NB4 (cell line): ENCODE measurements around the gene PHKA1.

Experiments
- POLR2A ChIP-seq: IDR thresholded peaks from 2 replicates; pipeline ENCODE4 v1.6.1; 2011; ENCODE audit warnings: mild to moderate bottlenecking; ENCODE audit not compliant: insufficient read length; ENCODE audit errors: extremely low read depth
- TF ChIP-seq, protein P1 (sequence below): IDR thresholded peaks from one replicate; pipeline ENCODE4 v1.5.1; 2012; ENCODE audit warnings: low read depth, low read length

GRCh38 chrX:72604112-72604511 is 110.0 kb downstream of the PHKA1 start:
- TF ChIP-seq, protein P1, sequence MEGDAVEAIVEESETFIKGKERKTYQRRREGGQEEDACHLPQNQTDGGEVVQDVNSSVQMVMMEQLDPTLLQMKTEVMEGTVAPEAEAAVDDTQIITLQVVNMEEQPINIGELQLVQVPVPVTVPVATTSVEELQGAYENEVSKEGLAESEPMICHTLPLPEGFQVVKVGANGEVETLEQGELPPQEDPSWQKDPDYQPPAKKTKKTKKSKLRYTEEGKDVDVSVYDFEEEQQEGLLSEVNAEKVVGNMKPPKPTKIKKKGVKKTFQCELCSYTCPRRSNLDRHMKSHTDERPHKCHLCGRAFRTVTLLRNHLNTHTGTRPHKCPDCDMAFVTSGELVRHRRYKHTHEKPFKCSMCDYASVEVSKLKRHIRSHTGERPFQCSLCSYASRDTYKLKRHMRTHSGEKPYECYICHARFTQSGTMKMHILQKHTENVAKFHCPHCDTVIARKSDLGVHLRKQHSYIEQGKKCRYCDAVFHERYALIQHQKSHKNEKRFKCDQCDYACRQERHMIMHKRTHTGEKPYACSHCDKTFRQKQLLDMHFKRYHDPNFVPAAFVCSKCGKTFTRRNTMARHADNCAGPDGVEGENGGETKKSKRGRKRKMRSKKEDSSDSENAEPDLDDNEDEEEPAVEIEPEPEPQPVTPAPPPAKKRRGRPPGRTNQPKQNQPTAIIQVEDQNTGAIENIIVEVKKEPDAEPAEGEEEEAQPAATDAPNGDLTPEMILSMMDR = no peak
- TF ChIP-seq POLR2A = no peak
